ENCODE data around the gene C16orf74. TPM values are rescaled to one million over a fixed set of nuclear protein-coding genes. Genes with fewer than 3 reads are reported as not detected.

The C16orf74 gene
- total RNA-seq, 1 donor from 2014 or later: 33.6 TPM

GRCh38 chr16:85657996-85658395, 92.9 kb downstream of the C16orf74 start:
- DNase-seq (ENCODE audit: low spot score): no peak

Other genes starting within 250 kb of the C16orf74 start
- 49.8 TPM for gene GSE1, start 137.8 kb downstream of the C16orf74 start, total RNA-seq
- gene GINS2, start 62.1 kb downstream of the C16orf74 start, total RNA-seq: 2.6 TPM
- 34.3 TPM for gene EMC8, start 48.4 kb upstream of the C16orf74 start, total RNA-seq
- 485 TPM for gene COX4I1, start 48.6 kb upstream of the C16orf74 start, total RNA-seq
- gene IRF8, start 148.1 kb upstream of the C16orf74 start, total RNA-seq: 9.5 TPM